Pons (tissue), 1 donor: Measurements from ENCODE around the gene CCDC122.
A peak's percentile ranks its signal among the peaks of the same experiment; 100 is the strongest.

Experiments used
- DNase-seq: peaks from one replicate; pipeline ENCODE4 v3.0.0-alpha.2; 2016; ENCODE audit warnings: low spot score

Gene CCDC122

GRCh38 chr13:43802511-43802910 lies 77.0 kb downstream of the CCDC122 start:
- DNase-seq, result no peak

- DNase-seq, result no peak
Observed at GRCh38 chr13:43800828-43801227, 78.7 kb downstream of the CCDC122 start.

GRCh38 chr13:43799191-43799590 lies 80.3 kb downstream of the CCDC122 start:
- no peak for DNase-seq

GRCh38 chr13:43797869-43798268 lies 81.7 kb downstream of the CCDC122 start:
- peak; percentile 83 for DNase-seq

GRCh38 chr13:43797159-43797558 lies 82.4 kb downstream of the CCDC122 start:
- no peak for DNase-seq

- no peak for DNase-seq
Observed at GRCh38 chr13:43794416-43794815, 85.1 kb downstream of the CCDC122 start.

GRCh38 chr13:43792076-43792881 lies 87.3 kb downstream of the CCDC122 start:
- DNase-seq, result no peak

- peak; percentile 81 for DNase-seq
Observed at GRCh38 chr13:43787997-43788396, 91.5 kb downstream of the CCDC122 start.

- DNase-seq, result no peak
Observed at GRCh38 chr13:43787518-43787891, 92.0 kb downstream of the CCDC122 start.

GRCh38 chr13:43786766-43787517 lies 92.6 kb downstream of the CCDC122 start, which contains the start of gene ENOX1:
ENOX1 (minus strand) TSS chr13:43786972.
- DNase-seq, result peak; percentile 92

- no peak for DNase-seq
Observed at GRCh38 chr13:43786472-43786765, 93.1 kb downstream of the CCDC122 start.
